ENCODE measurements around the gene MTG1.

GRCh38 chr10:133412381-133412711, 18.4 kb downstream of the MTG1 start:
- TF ChIP-seq CTCF (conservative IDR thresholded peaks at IDR 0.05; ENCODE audit: low read depth in 2 of 2) (no peak), EZH2phosphoT487 (IDR thresholded peaks at IDR 0.05; ENCODE audit: unreplicated experiment) (no peak), POLR2AphosphoS5 (IDR thresholded peaks at IDR 0.05; ENCODE audit: low read depth) (no peak), EZH2 (IDR thresholded peaks at IDR 0.05; ENCODE audit: low read depth, unreplicated experiment) (no peak), JUNB (IDR thresholded peaks at IDR 0.05; ENCODE audit: unreplicated experiment) (no peak), REST (IDR thresholded peaks at IDR 0.05; ENCODE audit: unreplicated experiment) (no peak)
